ENCODE data around the gene STRN. TPM values are rescaled to one million over a fixed set of nuclear protein-coding genes. Genes with fewer than 3 reads are reported as not detected.

The STRN gene
- polyA plus RNA-seq, 3 donors from 2014 or later = 9.1 to 20.6 (median 11.0) TPM

DNA sequence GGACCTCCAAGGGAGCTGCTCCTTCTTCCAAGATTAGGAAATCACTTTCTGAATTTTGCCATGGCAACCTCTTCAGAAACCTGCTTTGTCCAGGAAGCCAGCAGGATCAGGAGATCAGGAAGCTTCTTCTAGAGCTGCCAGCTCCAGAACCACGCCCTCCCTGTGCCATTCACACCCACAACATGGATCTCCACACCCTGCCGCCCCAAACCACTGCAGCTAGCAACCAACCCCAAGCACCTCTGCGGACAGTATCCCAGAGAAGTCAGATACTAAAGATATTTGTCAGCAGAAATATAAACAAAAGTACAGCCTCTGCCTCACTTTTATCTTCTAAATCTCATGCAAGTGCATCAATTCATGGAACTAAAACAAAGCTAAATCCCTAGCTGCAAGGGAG, 163.4 kb downstream of the STRN start:
- peak overlapping the region; percentile 57 to 88 (median 64) for H3K4me3 Mint-ChIP-seq
- DNase-seq = peak; percentile 26 to 40 (median 33)
- no peaks in the 10 kb centered on the region for H3K9me3 Mint-ChIP-seq
- peak overlapping the region; percentile 92 to 97 (median 96) for H3K27ac Mint-ChIP-seq
- H3K27me3 Mint-ChIP-seq (ENCODE audit: low read depth in 3 of 3) = peaks cover 0 to 23% (median 14%) of the 10 kb centered on the region in 3 donors
- H3K36me3 Mint-ChIP-seq = peaks cover 0 to 13% (median 2%) of the 10 kb centered on the region in 3 donors
- H3K4me1 Mint-ChIP-seq = peaks cover 92 to 93% of the 10 kb centered on the region in 2 donors

DNA sequence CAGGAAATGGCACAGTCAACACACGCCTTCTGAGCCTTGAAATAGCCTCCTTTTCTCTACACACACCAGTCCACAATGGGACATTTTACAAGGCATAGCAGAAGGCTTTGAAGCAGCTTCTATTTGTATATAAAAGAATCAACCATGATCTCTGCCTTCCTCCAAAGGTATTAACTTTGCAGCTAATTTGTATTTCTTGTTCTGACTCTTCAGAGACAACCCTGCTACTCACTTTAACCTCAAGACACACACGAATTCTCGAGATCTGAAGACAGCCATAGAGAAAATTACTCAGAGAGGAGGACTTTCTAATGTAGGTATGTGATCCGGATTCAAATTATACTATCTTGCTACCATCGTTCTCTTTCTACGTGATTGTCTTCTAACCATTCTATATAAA, 165.2 kb downstream of the STRN start:
- Mint-ChIP-seq H3K4me3 (peak overlapping the region; percentile 72 to 88 (median 77)), H3K36me3 (peaks cover 0 to 6% (median 0%) of the 10 kb centered on the region in 3 donors), H3K9me3 (no peaks in the 10 kb centered on the region), H3K27ac (peak overlapping the region; percentile 92 to 97 (median 96)), H3K27me3 (ENCODE audit: low read depth in 3 of 3) (peaks cover 0 to 24% (median 14%) of the 10 kb centered on the region in 3 donors), H3K4me1 (peaks cover 97% of the 10 kb centered on the region in 2 donors)
- DNase-seq = peak in 2 of 3 donors; percentile 31 to 34

DNA sequence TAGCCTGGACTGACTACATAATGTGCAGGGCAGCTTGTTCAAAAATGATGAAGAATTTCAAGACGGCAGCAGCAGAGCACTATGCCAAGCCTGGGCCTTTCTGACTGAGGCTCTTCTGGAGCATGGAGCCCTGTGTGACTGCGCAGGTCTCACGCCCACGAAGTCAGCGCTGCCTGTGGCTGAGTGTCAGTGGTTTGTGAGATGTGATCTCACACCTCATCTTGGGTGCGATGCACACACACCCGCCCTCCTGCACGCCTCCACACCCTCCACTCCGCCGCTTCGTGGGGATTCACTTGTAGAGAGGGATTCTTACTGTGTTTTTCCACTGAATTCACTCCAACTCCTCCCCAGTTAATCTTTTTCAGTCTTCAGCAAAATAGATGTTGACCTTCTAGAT, 166.0 kb downstream of the STRN start:
- peaks cover 0 to 23% (median 14%) of the 10 kb centered on the region in 3 donors for H3K27me3 Mint-ChIP-seq (ENCODE audit: low read depth in 3 of 3)
- H3K9me3 Mint-ChIP-seq = no peaks in the 10 kb centered on the region
- no peaks in the 10 kb centered on the region for H3K36me3 Mint-ChIP-seq
- peak overlapping the region; percentile 92 to 97 (median 96) for H3K27ac Mint-ChIP-seq
- peak; percentile 83 to 88 (median 86) for DNase-seq
- peaks cover 95% of the 10 kb centered on the region in 2 donors for H3K4me1 Mint-ChIP-seq
- peak overlapping the region; percentile 72 to 88 (median 77) for H3K4me3 Mint-ChIP-seq

DNA sequence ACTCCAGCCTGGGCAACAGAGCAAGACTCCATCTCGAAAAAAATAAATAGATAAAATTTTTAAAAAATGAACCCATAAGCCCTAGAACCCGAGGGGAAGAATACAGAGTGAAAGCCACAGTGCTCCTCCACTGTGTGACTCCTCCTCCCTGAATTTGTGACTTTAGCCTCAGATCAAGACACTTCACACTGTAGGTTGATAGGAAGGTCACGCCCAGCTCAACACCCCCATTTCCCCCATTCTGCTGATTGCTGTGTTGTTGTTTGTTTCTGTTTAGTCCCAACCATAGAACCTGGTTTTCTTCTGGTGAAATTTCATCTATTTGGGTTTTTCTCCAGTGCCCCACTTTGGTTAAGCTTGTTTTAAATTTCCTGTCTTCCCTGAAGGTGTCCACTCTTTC, 167.6 kb downstream of the STRN start:
- H3K4me1 Mint-ChIP-seq = peaks cover 79 to 83% of the 10 kb centered on the region in 2 donors
- peak; percentile 71 to 78 (median 74) for DNase-seq
- no peaks in the 10 kb centered on the region for H3K36me3 Mint-ChIP-seq
- no peaks in the 10 kb centered on the region for H3K9me3 Mint-ChIP-seq
- peak overlapping the region; percentile 92 to 97 (median 96) for H3K27ac Mint-ChIP-seq
- peak overlapping the region; percentile 67 to 92 (median 77) for H3K4me3 Mint-ChIP-seq
- H3K27me3 Mint-ChIP-seq (ENCODE audit: low read depth in 3 of 3) = peaks cover 0 to 22% (median 14%) of the 10 kb centered on the region in 3 donors

DNA sequence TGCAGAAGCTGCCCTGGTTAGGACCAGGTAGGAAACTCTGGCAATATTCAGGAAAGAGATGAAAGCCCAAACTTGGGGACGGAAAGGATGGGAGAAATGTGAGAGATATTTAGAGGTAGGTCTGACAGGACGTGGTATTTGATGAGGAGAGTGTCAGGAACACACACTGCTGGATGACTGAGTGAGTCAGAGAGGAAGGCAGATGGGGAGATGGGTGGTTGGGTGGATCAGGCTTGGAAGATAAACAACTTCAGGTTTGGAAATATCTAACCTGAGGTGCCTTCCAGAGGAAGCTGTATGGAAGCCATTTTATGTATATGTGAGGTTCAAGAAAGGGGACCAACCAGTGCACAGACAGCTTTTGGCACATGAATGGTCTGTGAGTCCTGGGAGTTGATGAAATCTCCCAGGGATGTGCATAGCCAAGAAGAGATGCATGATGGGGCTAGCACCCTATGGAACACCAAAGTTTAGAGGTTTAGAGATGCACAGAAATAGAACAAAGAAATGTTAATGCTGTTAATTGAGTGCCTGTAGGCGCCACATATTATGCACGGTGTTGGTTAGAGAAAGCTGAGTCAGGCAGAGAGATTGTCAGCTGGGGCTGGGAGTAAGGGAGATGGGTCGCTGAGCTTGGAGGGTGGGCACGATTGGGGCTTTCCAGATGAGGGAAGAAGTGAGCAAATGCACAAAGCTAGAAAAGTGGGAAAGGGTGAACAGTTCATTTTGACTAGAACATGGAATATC, 168.8 kb downstream of the STRN start:
- peaks cover 76 to 80% of the 10 kb centered on the region in 2 donors for H3K4me1 Mint-ChIP-seq
- H3K27ac Mint-ChIP-seq = peak overlapping the region; percentile 89 to 97 (median 94)
- H3K4me3 Mint-ChIP-seq = peak overlapping the region; percentile 64 to 92 (median 77)
- DNase-seq = no peak
- no peaks in the 10 kb centered on the region for H3K9me3 Mint-ChIP-seq
- H3K36me3 Mint-ChIP-seq = no peaks in the 10 kb centered on the region
- H3K27me3 Mint-ChIP-seq (ENCODE audit: low read depth in 3 of 3) = peaks cover 0 to 20% (median 14%) of the 10 kb centered on the region in 3 donors

Other genes with a start within 250 kb of the STRN start
- gene HEATR5B, start 117.8 kb upstream of the STRN start, polyA plus RNA-seq = 10 to 100 TPM in 1 of 3 donors, 1 to 10 TPM in 2; 6.2 to 14.5 (median 6.5) TPM
- 1 to 10 TPM; 5.7 to 9.4 (median 8.2) TPM for gene GPATCH11, start 118.0 kb upstream of the STRN start, polyA plus RNA-seq
- gene EIF2AK2, start 190.4 kb upstream of the STRN start, polyA plus RNA-seq = 10 to 100 TPM; 16.4 to 48.1 (median 22.2) TPM
- not detected for gene SULT6B1, start 222.1 kb upstream of the STRN start, polyA plus RNA-seq
- gene CEBPZOS, start 230.0 kb upstream of the STRN start, polyA plus RNA-seq = 10 to 100 TPM; 37.6 to 45.4 (median 44.9) TPM